Measurements from ENCODE around the gene DAW1. TPM values are rescaled to one million over a fixed set of nuclear protein-coding genes. Genes with fewer than 3 reads are reported as not detected.
A peak's percentile ranks its signal among the peaks of the same experiment; 100 is the strongest.

The DAW1 gene
- total RNA-seq, 1 experiment from 2014 or later, result 4.3 TPM

GRCh38 chr2:227856697-227857096, 14.7 kb upstream of the DAW1 start:
- DNase-seq (ENCODE audit: low read depth), result no peak
- in situ Hi-C loops (cut with HindIII; ENCODE audit: low pct_unique_long_range_greater_than_20kb, low sequenced_read_pairs), result no loop called here

GRCh38 chr2:227860221-227860641, 11.2 kb upstream of the DAW1 start:
- no peak for DNase-seq (ENCODE audit: low read depth)
- in situ Hi-C loops (cut with HindIII; ENCODE audit: low pct_unique_long_range_greater_than_20kb, low sequenced_read_pairs), result no loop called here

- in situ Hi-C loops (cut with HindIII; ENCODE audit: low pct_unique_long_range_greater_than_20kb, low sequenced_read_pairs), result no loop called here
- no peak for DNase-seq (ENCODE audit: low read depth)
These were observed 10.4 kb upstream of the DAW1 start for GRCh38 chr2:227861011-227861410.

- in situ Hi-C loops (cut with HindIII; ENCODE audit: low pct_unique_long_range_greater_than_20kb, low sequenced_read_pairs), result no loop called here
- peak; percentile 41 for DNase-seq (ENCODE audit: low read depth)
These were observed 9.1 kb upstream of the DAW1 start for GRCh38 chr2:227862227-227862740.

GRCh38 chr2:227862741-227863588, 8.5 kb upstream of the DAW1 start:
- in situ Hi-C loops (cut with HindIII; ENCODE audit: low pct_unique_long_range_greater_than_20kb, low sequenced_read_pairs), result no loop called here
- DNase-seq (ENCODE audit: low read depth), result peak; percentile 88

- in situ Hi-C loops (cut with HindIII; ENCODE audit: low pct_unique_long_range_greater_than_20kb, low sequenced_read_pairs), result no loop called here
- DNase-seq (ENCODE audit: low read depth), result no peak
These were observed 7.2 kb upstream of the DAW1 start for GRCh38 chr2:227864161-227864756.

- in situ Hi-C loops (cut with HindIII; ENCODE audit: low pct_unique_long_range_greater_than_20kb, low sequenced_read_pairs), result no loop called here
- no peak for DNase-seq (ENCODE audit: low read depth)
These were observed 6.1 kb upstream of the DAW1 start for GRCh38 chr2:227865291-227865690.

GRCh38 chr2:227867386-227867785, 4.0 kb upstream of the DAW1 start:
- DNase-seq (ENCODE audit: low read depth), result no peak
- in situ Hi-C loops (cut with HindIII; ENCODE audit: low pct_unique_long_range_greater_than_20kb, low sequenced_read_pairs), result no loop called here

- in situ Hi-C loops (cut with HindIII; ENCODE audit: low pct_unique_long_range_greater_than_20kb, low sequenced_read_pairs), result no loop called here
These were observed 589 bp upstream of the DAW1 start for GRCh38 chr2:227870710-227871374.

GRCh38 chr2:227872676-227873075, 1.2 kb downstream of the DAW1 start:
- in situ Hi-C loops (cut with HindIII; ENCODE audit: low pct_unique_long_range_greater_than_20kb, low sequenced_read_pairs), result no loop called here
- no peak for DNase-seq (ENCODE audit: low read depth)

More at GRCh38 chr2:227870710-227871374, 589 bp upstream of the DAW1 start:
- peak; percentile 21 for DNase-seq (ENCODE audit: low read depth)

GRCh38 chr2:227876300-227876801, 4.9 kb downstream of the DAW1 start:
- in situ Hi-C loops (cut with HindIII; ENCODE audit: low pct_unique_long_range_greater_than_20kb, low sequenced_read_pairs), result no loop called here
- DNase-seq (ENCODE audit: low read depth), result peak; percentile 43

GRCh38 chr2:227877421-227878310, 6.2 kb downstream of the DAW1 start:
- DNase-seq (ENCODE audit: low read depth), result no peak
- in situ Hi-C loops (cut with HindIII; ENCODE audit: low pct_unique_long_range_greater_than_20kb, low sequenced_read_pairs), result no loop called here

GRCh38 chr2:227880460-227880859, 9.0 kb downstream of the DAW1 start:
- DNase-seq (ENCODE audit: low read depth), result no peak
- in situ Hi-C loops (cut with HindIII; ENCODE audit: low pct_unique_long_range_greater_than_20kb, low sequenced_read_pairs), result no loop called here

GRCh38 chr2:227881866-227882517, 10.6 kb downstream of the DAW1 start:
- DNase-seq (ENCODE audit: low read depth), result no peak
- in situ Hi-C loops (cut with HindIII; ENCODE audit: low pct_unique_long_range_greater_than_20kb, low sequenced_read_pairs), result no loop called here

- DNase-seq (ENCODE audit: low read depth), result peak; percentile 55
- in situ Hi-C loops (cut with HindIII; ENCODE audit: low pct_unique_long_range_greater_than_20kb, low sequenced_read_pairs), result no loop called here
These were observed 13.1 kb downstream of the DAW1 start for GRCh38 chr2:227884511-227884947.

GRCh38 chr2:227886149-227886548, 14.7 kb downstream of the DAW1 start:
- DNase-seq (ENCODE audit: low read depth), result no peak
- in situ Hi-C loops (cut with HindIII; ENCODE audit: low pct_unique_long_range_greater_than_20kb, low sequenced_read_pairs), result no loop called here

- in situ Hi-C loops (cut with HindIII; ENCODE audit: low pct_unique_long_range_greater_than_20kb, low sequenced_read_pairs), result no loop called here
- DNase-seq (ENCODE audit: low read depth), result peak; percentile 49
These were observed 16.9 kb downstream of the DAW1 start for GRCh38 chr2:227888289-227888688.
